KOPT-K1 (cell line): ENCODE results near the gene LRMDA.

Experiments
- H3K27ac ChIP-seq: fragments of 200-600 bp; sonication (generic); 2 replicates; pipeline ENCODE4 v1.5.1; 2016; ENCODE audit warnings: antibody characterized with exemption, mild to moderate bottlenecking, low read depth, low read length; ENCODE audit not compliant: poor library complexity, severe bottlenecking
- H3K36me3 ChIP-seq: fragments of 200-600 bp; sonication (generic); 2 replicates; pipeline ENCODE4 v1.5.1; 2017; ENCODE audit warnings: antibody characterized with exemption, mild to moderate bottlenecking, low read length, moderate library complexity; ENCODE audit not compliant: insufficient read depth
- H3K9me3 ChIP-seq: fragments of 200-600 bp; sonication (generic); 2 replicates; pipeline ENCODE4 v1.5.1; 2017; ENCODE audit warnings: antibody characterized with exemption, low read length, mild to moderate bottlenecking; ENCODE audit not compliant: insufficient read depth, poor library complexity, severe bottlenecking

LRMDA gene

DNA sequence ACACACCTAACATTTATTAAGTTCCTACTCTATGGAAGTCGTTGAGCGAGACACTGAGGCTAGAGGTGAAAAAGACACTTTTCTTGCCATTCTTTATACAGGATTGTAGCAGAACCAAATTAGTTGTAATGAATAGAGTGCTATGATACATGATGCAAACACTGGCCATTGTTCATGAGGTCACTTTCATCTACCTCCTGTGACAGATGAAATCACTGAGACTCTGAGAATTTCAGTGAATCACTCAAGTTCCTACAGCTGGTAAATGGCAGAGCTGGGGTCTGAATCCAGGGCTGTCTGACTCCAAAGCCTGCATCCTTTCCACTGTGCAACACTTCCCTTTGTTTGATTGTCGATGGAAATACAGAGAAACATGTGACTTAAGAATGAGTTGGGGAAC lies 657.6 kb downstream of the LRMDA start:
- Histone ChIP-seq H3K27ac (no peak overlapping the region), H3K36me3 (no peaks in the 10 kb centered on the region)

DNA sequence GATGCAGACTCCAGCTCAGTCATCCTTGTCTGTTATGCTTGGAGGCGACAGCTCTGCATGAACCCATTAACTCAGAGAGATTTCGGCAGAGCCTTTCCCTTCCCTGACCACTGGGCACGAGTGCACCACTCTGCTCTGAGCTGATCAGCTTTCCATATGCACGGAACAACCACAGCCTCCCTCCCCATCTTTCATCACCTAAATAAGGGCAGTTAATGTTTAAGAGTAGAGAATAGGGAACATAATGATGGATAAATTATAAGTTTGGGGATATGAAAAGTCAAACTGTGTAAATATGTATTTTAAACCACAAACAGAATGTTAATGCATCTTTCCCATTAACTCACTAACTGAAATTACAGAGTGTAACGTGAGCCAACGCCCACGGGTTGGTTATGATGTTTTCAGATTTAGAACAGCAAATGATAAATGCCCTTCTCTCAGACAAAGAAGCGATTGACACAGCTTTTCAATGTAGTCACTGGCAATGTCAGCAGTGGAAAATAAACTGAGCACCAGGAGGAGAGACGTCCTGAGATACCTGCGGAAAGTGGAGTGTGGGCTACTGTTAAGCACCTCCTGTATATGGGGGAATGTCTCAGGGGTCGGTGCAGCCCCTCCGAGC lies 658.2 kb downstream of the LRMDA start:
- H3K9me3 ChIP-seq: no peaks in the 10 kb centered on the region
- H3K36me3 ChIP-seq: no peaks in the 10 kb centered on the region
- H3K27ac ChIP-seq: no peak overlapping the region

More for the DNA sequence above, 657.6 kb downstream of the LRMDA start:
- H3K9me3 ChIP-seq: no peaks in the 10 kb centered on the region

DNA sequence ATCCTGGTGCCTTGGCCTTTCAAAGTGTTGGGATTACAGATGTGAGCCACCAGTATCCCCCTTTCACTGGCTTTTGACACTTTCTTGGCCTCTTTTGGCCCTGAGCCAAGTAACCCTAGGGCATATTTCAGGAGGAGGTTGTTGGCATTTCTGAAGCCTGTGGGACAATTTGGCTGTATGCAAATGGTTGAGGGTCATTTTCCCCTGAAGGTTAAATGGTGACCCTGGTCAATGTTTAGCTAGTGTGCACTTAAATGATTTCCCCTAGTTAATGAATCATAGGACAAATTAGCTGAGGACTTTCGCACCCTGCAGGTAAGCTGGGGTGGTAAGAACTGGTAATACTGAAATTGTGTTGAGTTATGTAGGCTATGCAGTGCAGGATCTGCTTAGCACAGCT lies 660.5 kb downstream of the LRMDA start:
- Histone ChIP-seq H3K9me3 (no peaks in the 10 kb centered on the region), H3K36me3 (no peaks in the 10 kb centered on the region), H3K27ac (no peak overlapping the region)

DNA sequence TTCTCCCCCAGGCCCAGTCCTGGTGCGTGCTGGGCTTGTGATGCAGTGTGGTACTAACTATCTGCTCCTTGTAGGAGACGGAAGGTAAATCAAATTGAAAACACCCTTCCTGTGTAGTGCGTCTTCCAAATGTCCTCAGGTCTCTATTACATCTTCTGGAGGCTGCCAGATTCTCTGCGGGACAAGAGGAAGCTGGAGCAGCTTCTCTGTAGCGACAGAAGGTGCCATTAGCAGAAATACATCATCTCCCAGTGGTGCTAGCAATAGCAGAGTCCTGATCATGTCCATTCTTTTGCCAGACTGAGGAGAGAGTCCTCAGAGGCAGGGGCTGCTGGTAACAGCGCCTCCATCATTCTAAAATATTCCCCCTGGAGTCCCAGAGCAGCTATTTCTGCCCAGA lies 675.2 kb downstream of the LRMDA start:
- Histone ChIP-seq H3K9me3 (no peaks in the 10 kb centered on the region), H3K27ac (no peak overlapping the region), H3K36me3 (no peaks in the 10 kb centered on the region)

DNA sequence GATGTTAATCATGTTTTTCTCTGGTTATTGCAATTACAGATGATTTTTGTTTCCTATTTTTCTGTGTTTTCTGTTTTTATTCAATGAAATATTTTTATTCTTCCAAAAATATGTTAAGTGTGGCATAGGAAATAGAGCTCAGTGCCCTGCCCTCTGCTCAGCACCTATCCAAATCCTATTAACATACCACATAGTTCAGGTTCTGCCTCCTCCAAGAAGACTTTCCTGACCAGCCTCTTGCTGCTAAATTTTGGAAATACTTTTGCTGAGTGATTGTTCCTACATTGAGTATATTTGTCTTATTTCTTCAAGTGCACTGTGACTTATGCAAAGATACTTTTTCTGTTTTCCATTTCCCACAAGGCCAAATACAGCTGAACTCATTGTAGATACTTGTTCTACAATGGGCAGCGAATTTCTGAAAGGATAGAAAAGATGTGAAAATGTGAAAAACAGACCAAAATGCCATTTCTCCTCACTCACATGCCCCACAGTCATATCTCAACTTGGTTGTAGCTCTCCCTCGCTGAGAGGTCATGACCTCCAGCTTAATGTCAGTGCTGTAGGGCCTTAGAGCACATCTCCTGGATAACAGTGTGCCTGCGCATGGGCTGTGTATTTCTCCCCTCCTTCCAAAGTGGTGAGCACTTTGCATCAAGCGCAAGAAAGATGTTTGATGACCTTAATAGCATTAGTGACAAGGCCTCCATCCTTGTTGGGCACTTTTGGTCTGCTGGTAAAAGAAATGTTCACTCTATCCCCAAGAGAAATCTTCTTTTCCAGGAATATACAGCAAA lies 677.3 kb downstream of the LRMDA start:
- Histone ChIP-seq H3K27ac (no peak overlapping the region), H3K9me3 (no peaks in the 10 kb centered on the region), H3K36me3 (no peaks in the 10 kb centered on the region)

DNA sequence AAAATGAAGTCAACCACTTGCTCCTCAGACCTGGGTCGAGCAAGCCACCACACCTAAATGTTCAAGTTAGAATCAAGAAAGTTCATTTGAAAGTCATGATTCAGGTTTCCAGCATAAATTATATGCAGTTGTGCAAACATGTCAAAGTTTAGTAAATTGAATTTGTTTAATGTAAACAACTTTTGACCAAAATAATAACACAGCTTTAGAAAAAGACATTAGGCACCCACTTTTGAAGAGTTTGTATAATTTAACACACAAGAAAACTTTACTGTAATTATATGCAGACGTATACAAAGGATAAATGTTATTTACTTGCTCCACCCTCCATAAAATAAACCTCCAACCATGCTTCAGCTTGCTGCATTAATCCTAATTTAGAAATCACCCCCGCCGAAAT lies 680.0 kb downstream of the LRMDA start:
- H3K36me3 ChIP-seq: no peaks in the 10 kb centered on the region
- H3K9me3 ChIP-seq: no peaks in the 10 kb centered on the region
- no peak overlapping the region for H3K27ac ChIP-seq

DNA sequence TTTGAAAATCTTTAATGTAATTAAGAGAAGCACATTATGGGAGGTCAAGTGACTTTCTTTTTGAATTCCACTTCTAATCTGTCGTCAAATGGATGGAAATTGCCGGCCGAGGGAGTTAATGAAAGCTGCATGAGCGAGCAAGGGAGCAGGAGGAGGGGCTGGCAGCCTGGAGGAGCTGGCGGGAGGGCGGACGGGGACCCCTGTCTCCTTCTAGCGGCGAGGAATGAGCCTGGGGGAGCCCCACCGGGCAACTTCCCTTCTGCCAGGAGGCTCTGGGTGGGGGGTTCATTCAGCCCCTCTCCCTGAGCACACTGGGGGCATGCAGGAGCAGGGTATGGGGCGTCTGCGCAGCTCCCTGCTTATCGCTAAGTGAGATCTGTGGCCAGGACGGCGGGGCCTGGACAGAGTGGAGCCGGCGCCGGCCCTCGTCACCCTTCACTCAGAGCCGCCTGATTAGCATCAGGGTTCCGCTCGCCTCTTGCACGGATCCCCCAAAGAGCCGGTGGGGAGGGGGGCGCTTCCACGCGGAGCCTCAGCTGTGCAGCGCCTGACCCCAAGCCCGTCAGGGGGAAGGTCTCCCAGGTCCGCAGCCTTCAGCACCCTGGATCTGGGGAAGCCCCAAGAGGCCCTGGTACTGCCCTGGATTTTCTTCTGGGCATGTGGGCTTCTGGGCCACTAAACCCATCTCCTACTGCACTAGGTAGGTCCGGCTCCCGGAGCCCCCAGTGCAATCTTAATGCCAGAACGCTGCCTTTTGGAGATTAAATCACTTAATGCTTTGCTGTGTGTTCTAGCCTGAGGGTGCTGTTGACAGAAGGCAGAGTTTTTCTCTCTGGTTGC lies 680.8 kb downstream of the LRMDA start:
- H3K36me3 ChIP-seq: no peaks in the 10 kb centered on the region
- no peak overlapping the region for H3K27ac ChIP-seq
- H3K9me3 ChIP-seq: no peaks in the 10 kb centered on the region

DNA sequence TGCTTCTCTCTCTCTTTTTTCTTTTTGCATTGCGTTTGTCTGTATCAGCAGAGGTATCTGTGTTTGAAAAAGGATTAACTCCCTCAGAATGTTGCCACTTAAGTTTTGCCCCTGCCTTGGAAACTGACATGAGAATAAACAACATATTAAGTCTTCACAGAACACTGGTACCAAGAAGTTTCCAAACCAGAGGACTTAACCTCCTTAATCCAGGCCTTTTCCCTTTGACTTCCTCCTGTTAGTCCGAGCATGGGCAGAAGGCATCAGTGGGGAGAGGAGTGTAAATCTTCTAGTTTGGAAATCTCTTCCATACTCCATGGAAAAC lies 681.4 kb downstream of the LRMDA start:
- no peaks in the 10 kb centered on the region for H3K36me3 ChIP-seq
- no peaks in the 10 kb centered on the region for H3K9me3 ChIP-seq
- no peak overlapping the region for H3K27ac ChIP-seq

DNA sequence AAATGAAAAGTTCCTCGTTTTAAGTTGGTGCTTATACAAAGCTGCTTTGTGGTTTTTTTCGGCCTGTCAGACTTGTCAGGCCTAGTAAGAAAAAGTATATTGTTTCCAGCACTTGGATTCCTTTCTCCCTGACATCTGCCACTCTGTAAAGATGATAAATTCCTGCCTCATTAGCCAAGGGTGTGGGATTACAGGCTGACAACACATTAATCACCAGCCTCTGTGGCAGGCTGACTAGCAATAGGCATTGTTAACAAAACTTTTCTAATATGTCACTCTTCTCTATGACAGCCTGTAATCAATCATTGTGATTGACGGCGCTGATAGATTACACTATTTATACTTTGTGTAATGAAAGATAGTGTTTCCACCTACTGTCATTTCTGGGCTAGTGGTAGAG lies 682.5 kb downstream of the LRMDA start:
- Histone ChIP-seq H3K9me3 (no peaks in the 10 kb centered on the region), H3K27ac (no peak overlapping the region), H3K36me3 (no peaks in the 10 kb centered on the region)

DNA sequence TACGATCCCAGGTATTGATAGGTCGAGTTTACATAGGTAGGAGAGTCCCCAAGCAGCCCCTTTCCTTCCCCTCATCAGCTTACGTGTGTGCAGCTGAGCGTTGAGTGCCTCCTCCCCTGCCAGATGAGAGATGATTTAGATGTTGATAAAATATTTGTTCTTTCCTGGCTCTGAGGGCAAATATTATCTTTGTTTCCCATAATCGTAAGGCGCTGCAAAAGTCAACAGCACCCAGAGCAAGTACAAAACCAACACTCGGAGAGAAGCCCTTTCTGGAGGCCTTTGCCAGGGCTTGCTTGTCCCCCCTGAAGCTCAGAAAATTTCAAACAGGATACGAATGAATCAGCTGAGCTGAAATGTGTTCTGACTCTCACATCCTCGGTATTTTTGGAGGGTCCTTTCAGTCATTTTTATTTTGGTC lies 683.2 kb downstream of the LRMDA start:
- H3K36me3 ChIP-seq: no peaks in the 10 kb centered on the region
- H3K9me3 ChIP-seq: no peaks in the 10 kb centered on the region
- no peak overlapping the region for H3K27ac ChIP-seq

DNA sequence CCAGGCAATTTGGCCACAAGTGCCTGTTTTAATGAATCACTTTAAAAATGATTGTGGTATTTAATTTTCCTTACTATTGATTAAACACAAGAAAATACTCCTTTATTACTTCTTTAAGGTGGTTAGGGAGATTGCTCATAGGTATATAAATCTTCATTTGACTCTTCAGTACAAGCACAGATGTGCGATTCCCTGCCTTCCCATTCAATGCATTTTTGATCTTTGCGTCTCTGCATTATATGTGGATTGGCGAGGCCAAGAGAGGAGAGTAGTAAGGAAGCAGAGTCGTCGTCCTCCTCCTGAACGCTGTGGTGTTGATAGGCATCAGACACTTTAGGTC lies 683.7 kb downstream of the LRMDA start:
- Histone ChIP-seq H3K27ac (no peak overlapping the region), H3K36me3 (no peaks in the 10 kb centered on the region), H3K9me3 (no peaks in the 10 kb centered on the region)

DNA sequence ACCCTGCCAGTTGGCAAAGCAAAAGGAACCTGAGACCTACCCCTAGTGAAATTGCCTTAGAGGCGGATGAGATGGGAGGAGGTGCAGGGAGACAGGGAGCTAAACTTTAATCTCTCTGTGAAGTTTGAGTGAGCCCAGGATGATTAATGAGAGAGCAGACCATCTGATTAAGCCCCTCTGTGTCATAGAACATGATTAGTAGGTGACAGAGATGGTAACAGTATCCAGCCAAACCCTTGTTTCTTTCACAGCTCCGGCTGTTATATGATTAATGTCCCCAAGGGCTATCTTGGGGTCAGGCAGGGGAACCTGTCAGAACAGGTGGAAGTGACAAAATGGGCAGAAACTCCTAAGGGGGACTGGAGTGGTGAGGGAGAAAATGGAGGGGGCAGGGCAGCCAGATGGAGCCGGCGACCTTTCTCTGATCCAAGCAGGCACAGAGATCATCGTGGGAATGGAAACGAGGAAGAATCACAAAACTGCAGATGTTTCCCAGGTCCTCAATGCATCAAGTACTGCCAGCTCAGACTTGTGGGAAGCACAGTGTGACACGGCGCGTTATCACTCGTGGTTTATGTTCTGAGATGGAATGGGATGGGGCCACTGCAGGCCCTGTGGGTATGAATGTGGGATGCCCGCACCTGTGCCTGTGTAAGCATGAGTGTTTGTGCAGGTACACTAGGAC lies 684.2 kb downstream of the LRMDA start:
- no peaks in the 10 kb centered on the region for H3K36me3 ChIP-seq
- H3K9me3 ChIP-seq: no peaks in the 10 kb centered on the region
- H3K27ac ChIP-seq: no peak overlapping the region

DNA sequence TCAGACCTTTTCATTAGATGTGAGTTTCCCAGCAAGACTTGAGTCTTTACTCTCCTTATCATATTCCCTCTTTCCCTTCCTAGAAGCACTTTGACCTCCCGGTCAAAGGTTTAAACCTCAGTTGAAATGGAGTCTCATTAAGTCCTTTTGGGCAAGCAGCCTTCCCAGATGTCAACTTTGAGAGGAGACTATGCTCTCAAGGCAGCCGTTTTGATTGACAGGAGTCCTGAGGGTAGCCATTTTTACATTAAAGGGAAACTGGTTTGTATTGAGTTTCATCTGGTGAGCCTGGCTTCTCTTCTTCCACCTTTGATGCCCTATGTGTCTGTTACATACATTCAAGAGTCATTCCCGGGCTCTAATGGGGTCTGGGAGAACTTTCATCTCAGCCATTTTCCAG lies 685.1 kb downstream of the LRMDA start:
- no peaks in the 10 kb centered on the region for H3K9me3 ChIP-seq
- H3K27ac ChIP-seq: no peak overlapping the region
- no peaks in the 10 kb centered on the region for H3K36me3 ChIP-seq

DNA sequence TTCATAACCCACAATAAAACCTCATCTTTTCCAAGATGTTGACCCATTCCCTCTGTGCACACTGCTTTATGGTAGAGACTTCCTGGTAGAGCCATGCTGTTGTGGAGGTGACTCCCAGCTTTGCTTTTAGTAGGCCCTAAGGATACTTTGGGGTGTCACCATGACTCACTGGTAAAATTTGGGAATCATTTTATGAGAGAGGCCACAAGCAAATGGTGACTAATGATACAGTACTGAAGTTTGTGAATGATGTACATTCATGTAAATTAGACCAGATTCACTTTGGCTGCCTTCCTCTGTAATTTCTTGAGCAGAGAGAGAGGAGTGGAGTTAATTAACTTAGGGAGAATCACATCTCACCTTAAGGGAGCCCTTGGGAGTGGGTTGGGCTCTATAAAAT lies 686.5 kb downstream of the LRMDA start:
- H3K36me3 ChIP-seq: no peaks in the 10 kb centered on the region
- H3K27ac ChIP-seq: no peak overlapping the region
- H3K9me3 ChIP-seq: no peaks in the 10 kb centered on the region

DNA sequence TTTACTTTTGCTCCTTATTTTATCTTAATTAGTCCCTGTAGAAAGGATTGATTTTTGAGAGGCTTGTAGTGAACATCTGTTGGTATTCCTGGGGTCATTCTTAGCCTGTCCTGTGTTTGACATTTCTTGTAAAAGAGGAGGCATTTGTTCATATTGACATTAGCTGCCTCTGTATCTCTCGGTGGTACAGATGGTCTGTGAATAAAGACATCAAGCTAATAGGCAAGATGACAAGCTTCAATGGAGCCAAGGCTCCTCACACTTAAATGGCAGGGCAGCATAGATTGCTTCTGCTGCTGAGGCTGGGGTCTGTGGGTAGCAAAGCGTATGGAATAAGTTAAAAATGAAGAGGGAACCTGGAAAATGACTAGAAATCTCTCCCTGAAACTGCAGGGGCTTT lies 687.6 kb downstream of the LRMDA start:
- H3K9me3 ChIP-seq: no peaks in the 10 kb centered on the region
- no peaks in the 10 kb centered on the region for H3K36me3 ChIP-seq
- no peak overlapping the region for H3K27ac ChIP-seq
